ENCODE results near the gene DEPDC7. TPM values are rescaled to one million over a fixed set of nuclear protein-coding genes. Genes with fewer than 3 reads are reported as not detected.

Gene DEPDC7
- total and polyA plus RNA-seq, 2 of the 13 experiments (the other 11 are each of a cell fraction or from before 2014, with no cell fraction given), result 17.3 to 33.3 TPM

GRCh38 chr11:33039274-33040032 lies 23.8 kb downstream of the DEPDC7 start, which contains the start of gene TCP11L1 (continued):
- TF ChIP-seq ZBTB10 (CRISPR knock-in tag; IDR thresholded peaks at IDR 0.05; ENCODE audit: borderline replicate concordance), result peak; percentile 59; the same call in 1 of the 2 replicates
- TF ChIP-seq IKZF4 (CRISPR knock-in tag; IDR thresholded peaks at IDR 0.05; ENCODE audit: borderline replicate concordance, low read depth, not compliant biosample characterization), result peak; percentile 66
- TF ChIP-seq ZNF597 (CRISPR knock-in tag; IDR thresholded peaks at IDR 0.05), result no peak
- no peak; the same call in 1 of the 2 replicates for TF ChIP-seq ZNF629 (CRISPR knock-in tag; conservative IDR thresholded peaks at IDR 0.05)
- TF ChIP-seq TOPORS (CRISPR knock-in tag; IDR thresholded peaks at IDR 0.05), result peak; percentile 74; the same call in 1 of the 2 replicates
- peak; percentile 71 for TF ChIP-seq NFRKB (IDR thresholded peaks at IDR 0.05)
- peak; percentile 51 for TF ChIP-seq ARNTL (CRISPR knock-in tag; IDR thresholded peaks at IDR 0.05)
- TF ChIP-seq HOXA9 (CRISPR knock-in tag; IDR thresholded peaks at IDR 0.05; ENCODE audit: borderline replicate concordance), result no peak
- TF ChIP-seq FOXJ3 (CRISPR knock-in tag; IDR thresholded peaks at IDR 0.05; ENCODE audit: borderline replicate concordance), result 0 out of 2 replicates have a peak, but pooled peaks have one; percentile 57
- no peak for TF ChIP-seq ZFP36L2 (CRISPR knock-in tag; IDR thresholded peaks at IDR 0.05)
- TF ChIP-seq FOXK1 (CRISPR knock-in tag; IDR thresholded peaks at IDR 0.05; ENCODE audit: borderline replicate concordance, low read depth), result 0 out of 2 replicates have a peak, but pooled peaks have one; percentile 68
- no peak for TF ChIP-seq ZBTB42 (CRISPR knock-in tag; IDR thresholded peaks at IDR 0.05)
- TF ChIP-seq SALL1 (CRISPR knock-in tag; IDR thresholded peaks at IDR 0.05), result peak; percentile 81
- no peak for TF ChIP-seq ZNF510 (CRISPR knock-in tag; IDR thresholded peaks at IDR 0.05; ENCODE audit: low read depth)
- peak; percentile 88 for TF ChIP-seq RBFOX2 (IDR thresholded peaks at IDR 0.05; ENCODE audit: low read depth, low read length)
- peak; percentile 96 for TF ChIP-seq ZNF563 (CRISPR knock-in tag; IDR thresholded peaks at IDR 0.05)
- TF ChIP-seq NKX3-1 (CRISPR knock-in tag; IDR thresholded peaks at IDR 0.05), result 0 out of 2 replicates have a peak, but pooled peaks have one; percentile 14
- no peak for TF ChIP-seq NFYC (CRISPR knock-in tag; IDR thresholded peaks at IDR 0.05)
- TF ChIP-seq TIGD3 (CRISPR knock-in tag; IDR thresholded peaks at IDR 0.05; ENCODE audit: borderline replicate concordance), result 0 out of 2 replicates have a peak, but pooled peaks have one; percentile 29
- no peak for TF ChIP-seq MAFK (conservative IDR thresholded peaks at IDR 0.05 in 1 of 2, IDR thresholded peaks at IDR 0.05 in 1 of 2; ENCODE audit: low read length in 2 of 2)
- TF ChIP-seq ZUFSP (CRISPR knock-in tag; IDR thresholded peaks at IDR 0.05; ENCODE audit: borderline replicate concordance), result no peak
- no peak for TF ChIP-seq TEAD2 (CRISPR knock-in tag; IDR thresholded peaks at IDR 0.05)
- no peak for TF ChIP-seq SUZ12 (IDR thresholded peaks at IDR 0.05; ENCODE audit: low read depth, low read length)
